Choroid plexus epithelial cell (primary cell): ENCODE results near the gene SIN3B.

ENCODE experiments used
- DNase-seq: peaks from one replicate; pipeline ENCODE4 v3.0.0-alpha.2; 2010; ENCODE audit warnings: low read depth
- H3K4me3 ChIP-seq: 2 replicates; pipeline ENCODE4 v1.5.1; 2011; ENCODE audit warnings: low read depth, mild to moderate bottlenecking, control low read depth, low read length, moderate library complexity
- TF ChIP-seq, protein P1 (sequence below): conservative IDR thresholded peaks from 2 replicates; pipeline ENCODE4 v1.5.1; 2011; ENCODE audit warnings: low read depth, mild to moderate bottlenecking, control low read depth, inconsistent platforms, low read length, moderate library complexity

The SIN3B gene

GRCh38 chr19:16897029-16897855, 68.0 kb downstream of the SIN3B start:
- DNase-seq, result peak; percentile 97
- TF ChIP-seq, protein P1, sequence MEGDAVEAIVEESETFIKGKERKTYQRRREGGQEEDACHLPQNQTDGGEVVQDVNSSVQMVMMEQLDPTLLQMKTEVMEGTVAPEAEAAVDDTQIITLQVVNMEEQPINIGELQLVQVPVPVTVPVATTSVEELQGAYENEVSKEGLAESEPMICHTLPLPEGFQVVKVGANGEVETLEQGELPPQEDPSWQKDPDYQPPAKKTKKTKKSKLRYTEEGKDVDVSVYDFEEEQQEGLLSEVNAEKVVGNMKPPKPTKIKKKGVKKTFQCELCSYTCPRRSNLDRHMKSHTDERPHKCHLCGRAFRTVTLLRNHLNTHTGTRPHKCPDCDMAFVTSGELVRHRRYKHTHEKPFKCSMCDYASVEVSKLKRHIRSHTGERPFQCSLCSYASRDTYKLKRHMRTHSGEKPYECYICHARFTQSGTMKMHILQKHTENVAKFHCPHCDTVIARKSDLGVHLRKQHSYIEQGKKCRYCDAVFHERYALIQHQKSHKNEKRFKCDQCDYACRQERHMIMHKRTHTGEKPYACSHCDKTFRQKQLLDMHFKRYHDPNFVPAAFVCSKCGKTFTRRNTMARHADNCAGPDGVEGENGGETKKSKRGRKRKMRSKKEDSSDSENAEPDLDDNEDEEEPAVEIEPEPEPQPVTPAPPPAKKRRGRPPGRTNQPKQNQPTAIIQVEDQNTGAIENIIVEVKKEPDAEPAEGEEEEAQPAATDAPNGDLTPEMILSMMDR, result no peak
- H3K4me3 ChIP-seq, result peak overlapping the region; percentile 63

GRCh38 chr19:16897856-16898161, 68.6 kb downstream of the SIN3B start:
- peak overlapping the region; percentile 63 for H3K4me3 ChIP-seq
- peak; percentile 14 for DNase-seq
- TF ChIP-seq, protein P1, result no peak

DNA sequence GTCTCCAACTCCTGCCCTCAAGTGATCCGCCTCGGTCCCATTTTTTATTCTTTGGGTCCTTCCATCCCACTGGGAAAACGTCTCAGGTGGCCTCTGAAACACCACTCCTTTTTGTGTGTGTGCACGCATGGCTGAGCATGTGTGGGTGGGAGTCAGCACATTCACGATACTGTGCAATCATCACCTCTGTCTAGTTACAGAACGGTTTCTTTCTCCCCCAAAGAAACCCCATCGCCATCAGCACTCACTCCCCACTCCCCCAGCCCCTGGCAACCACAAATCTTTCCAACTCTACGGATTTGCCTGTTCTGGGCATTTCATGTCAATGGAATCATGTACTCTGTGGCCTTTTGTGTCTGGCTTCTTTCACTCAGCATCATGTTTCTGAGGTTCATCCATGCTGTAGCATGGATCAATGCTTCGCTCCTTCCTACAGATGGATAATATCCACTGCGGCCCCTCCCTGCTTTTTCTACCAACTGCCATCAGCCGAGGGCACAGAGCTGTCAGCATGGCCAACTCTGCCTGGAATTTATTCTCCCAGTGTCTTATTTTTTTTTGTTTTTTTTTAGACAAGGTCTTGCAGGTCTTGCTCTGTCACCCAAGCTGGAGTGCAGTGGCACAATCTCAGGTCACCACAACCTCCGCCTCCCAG, 69.3 kb downstream of the SIN3B start:
- H3K4me3 ChIP-seq, result no peak overlapping the region
- TF ChIP-seq, protein P1, result no peak
- no peak for DNase-seq

- peak; percentile 46 for DNase-seq
- TF ChIP-seq, protein P1, result peak; percentile 75
- no peak overlapping the region for H3K4me3 ChIP-seq
These were observed 70.4 kb downstream of the SIN3B start for GRCh38 chr19:16899566-16900075.

DNA sequence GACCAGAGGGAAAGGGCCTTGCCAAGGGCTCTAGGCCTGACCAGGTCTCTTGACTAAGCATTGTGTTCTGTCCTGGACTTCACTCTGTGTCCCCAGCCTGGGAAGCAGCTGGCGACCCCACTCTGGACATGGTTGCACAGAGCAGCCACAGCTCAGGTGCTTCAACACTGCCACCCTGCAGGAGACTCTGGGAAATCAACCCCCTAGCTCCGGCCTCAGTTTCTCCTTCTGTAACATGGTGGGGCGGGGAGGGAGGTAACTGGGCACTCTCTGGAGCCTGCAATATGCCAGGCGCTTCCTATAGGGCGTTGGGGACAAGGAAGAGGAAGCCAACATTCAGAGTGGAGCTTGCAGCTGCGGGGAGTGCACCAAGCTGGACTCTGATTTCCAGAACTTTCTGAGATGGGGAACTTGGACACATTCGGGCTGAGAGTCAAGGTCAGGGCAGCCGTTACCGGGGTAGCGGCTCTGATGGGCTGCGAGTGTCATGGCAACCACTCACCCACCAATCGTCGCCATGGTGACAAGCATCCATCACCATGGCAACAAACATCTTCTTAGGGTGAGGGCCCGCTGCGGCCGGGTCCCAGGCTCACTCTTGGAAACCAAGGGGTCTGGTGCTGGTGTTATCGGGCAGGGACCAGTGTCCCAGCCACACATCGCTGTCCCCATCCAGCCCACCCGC, 72.4 kb downstream of the SIN3B start:
- no peak overlapping the region for H3K4me3 ChIP-seq
- DNase-seq, result no peak
- TF ChIP-seq, protein P1, result no peak

DNA sequence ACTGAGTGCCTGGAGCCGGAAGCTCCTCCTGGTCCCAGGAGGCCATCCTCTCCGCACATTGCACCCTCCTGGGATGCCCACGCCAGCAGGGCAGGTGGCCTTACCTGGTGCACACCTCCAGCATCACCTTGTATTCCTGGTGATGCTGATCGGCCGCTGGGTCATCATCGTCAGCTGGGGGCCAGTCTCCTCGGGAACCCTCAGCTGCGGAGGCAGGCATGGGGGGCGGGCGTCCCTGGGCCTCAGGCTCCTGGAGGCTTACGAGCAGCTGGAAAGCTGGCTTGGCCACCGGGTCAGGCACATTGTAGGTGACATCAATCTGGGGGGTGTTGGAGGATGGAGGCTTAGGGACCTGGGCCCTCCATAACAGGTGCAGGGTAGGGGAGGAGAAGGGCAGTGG, 73.3 kb downstream of the SIN3B start:
- TF ChIP-seq, protein P1, result no peak
- no peak overlapping the region for H3K4me3 ChIP-seq
- DNase-seq, result no peak
